HUES64 (cell line): ENCODE data around the gene COX7B2.

Experiments
- H3K27ac ChIP-seq: 2 replicates; pipeline ENCODE4 v1.7.0; 2013; ENCODE audit warnings: low read depth, low read length, inconsistent platforms
- H3K27me3 ChIP-seq: 2 replicates; pipeline ENCODE4 v1.6.1; 2013; ENCODE audit warnings: mild to moderate bottlenecking, low read length; ENCODE audit not compliant: insufficient read depth
- H3K36me3 ChIP-seq: 2 replicates; pipeline ENCODE4 v1.6.1; 2013; ENCODE audit warnings: mild to moderate bottlenecking, low read length; ENCODE audit not compliant: insufficient read depth
- H3K4me1 ChIP-seq: 2 replicates; pipeline ENCODE4 v1.6.1; 2013; ENCODE audit warnings: mild to moderate bottlenecking, low read length, moderate library complexity; ENCODE audit not compliant: insufficient read depth
- H3K4me3 ChIP-seq: 2 replicates; pipeline ENCODE4 v1.5.1; 2013; ENCODE audit warnings: mild to moderate bottlenecking, low read length, moderate library complexity
- H3K9ac ChIP-seq: 2 replicates; pipeline ENCODE4 v1.6.1; 2013; ENCODE audit warnings: mild to moderate bottlenecking, low read depth, low read length
- H3K9me3 ChIP-seq: 2 replicates; pipeline ENCODE4 v1.6.1; 2013; ENCODE audit warnings: low read depth, low read length; ENCODE audit not compliant: insufficient read depth
- WGBS: fragments of 150-250, 120-280 bp; methylation state at CpG from one replicate; pipeline ENCODE4 v1.1.7; 2013; ENCODE audit warnings: missing lambda C conversion rate; 5-methylcytosine and 5-hydroxymethylcytosine counted together

Gene COX7B2

DNA sequence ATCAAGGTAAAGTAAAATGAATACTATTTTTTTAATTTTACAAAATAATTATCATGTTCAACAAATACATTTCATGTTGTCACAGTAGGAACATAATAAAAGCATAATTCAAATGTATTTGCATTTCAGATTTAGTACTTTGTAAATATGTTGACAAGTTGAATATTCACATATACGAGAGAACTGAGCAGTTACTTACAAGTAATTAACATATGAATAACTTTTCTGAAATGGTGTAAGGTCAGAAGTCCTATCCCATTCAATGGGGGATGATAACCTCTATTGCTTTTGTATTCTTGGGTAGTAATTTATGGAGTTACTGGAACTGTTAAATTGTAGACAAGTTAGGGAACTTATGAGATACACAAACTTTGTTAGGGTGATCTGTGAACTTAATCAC lies 191.1 kb downstream of the COX7B2 start:
- WGBS: no CpG with 5 or more reads among the region's 1 CpG
- no peak overlapping the region for H3K27ac ChIP-seq

DNA sequence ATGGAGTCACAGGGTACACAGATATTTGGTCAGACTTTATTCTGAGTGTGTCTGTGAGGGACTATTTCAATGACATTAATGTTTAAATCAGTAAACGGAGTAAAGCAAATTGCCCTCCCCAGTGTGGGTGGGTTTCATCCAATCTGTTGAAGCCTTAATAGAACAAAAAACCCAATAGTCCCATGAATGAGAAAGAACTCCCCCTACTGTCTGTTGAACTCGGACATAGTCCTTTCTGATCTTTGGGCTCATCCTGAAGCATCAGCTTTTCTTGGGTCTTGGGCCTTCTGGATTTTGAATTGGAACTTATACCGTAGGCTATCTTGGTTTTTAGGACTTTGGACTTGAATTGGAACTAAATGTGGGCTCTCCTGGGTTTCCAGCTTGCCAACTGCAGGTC lies 193.6 kb downstream of the COX7B2 start:
- Histone ChIP-seq H3K4me3 (no peak overlapping the region), H3K27ac (no peak overlapping the region), H3K27me3 (no peaks in the 10 kb centered on the region), H3K9ac (no peak overlapping the region), H3K9me3 (no peaks in the 10 kb centered on the region), H3K4me1 (no peaks in the 10 kb centered on the region), H3K36me3 (no peaks in the 10 kb centered on the region)
- 76% methylated on average over 3 of the region's 3 CpGs for WGBS

More for the DNA sequence above, 191.1 kb downstream of the COX7B2 start:
- no peak overlapping the region for H3K9ac ChIP-seq
- H3K4me1 ChIP-seq: no peaks in the 10 kb centered on the region
- no peak overlapping the region for H3K4me3 ChIP-seq
- no peaks in the 10 kb centered on the region for H3K9me3 ChIP-seq
- H3K36me3 ChIP-seq: no peaks in the 10 kb centered on the region
- H3K27me3 ChIP-seq: no peaks in the 10 kb centered on the region

DNA sequence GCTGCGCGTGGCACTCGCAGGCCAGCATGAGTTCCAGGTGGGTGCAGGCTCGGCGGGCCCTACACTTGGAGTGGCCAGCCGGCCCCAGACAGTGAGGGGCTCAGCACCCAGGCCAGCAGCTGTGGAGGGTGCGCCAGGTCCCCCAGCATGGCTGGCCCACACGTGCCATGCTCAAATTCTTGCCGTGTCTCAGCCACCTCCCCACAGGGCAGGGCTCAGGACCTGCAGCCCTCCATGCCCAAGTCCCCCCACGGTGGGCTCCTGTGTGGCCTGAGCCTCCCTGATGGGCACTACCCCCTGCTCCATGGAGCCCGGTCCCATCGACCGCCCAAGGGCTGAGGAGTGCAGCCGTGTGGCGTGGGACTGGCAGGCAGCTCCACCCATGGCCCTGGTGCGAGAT lies 210.2 kb downstream of the COX7B2 start:
- H3K36me3 ChIP-seq: no peaks in the 10 kb centered on the region
- H3K9ac ChIP-seq: no peak overlapping the region
- H3K9me3 ChIP-seq: peaks cover 7% of the 10 kb centered on the region
- H3K27ac ChIP-seq: no peak overlapping the region
- no peaks in the 10 kb centered on the region for H3K27me3 ChIP-seq
- no peaks in the 10 kb centered on the region for H3K4me1 ChIP-seq
- WGBS: 96% methylated on average over 16 of the region's 16 CpGs
- H3K4me3 ChIP-seq: no peak overlapping the region
